Right kidney (tissue), 1 donor: ENCODE measurements around the gene SLC25A48.
"Not testable (repeated sequence)": the region's sequence is repeated elsewhere in the genome, so short reads cannot be mapped to it uniquely, and the experiment has no call there.

ENCODE experiments used
- DNase-seq: peaks from one replicate; pipeline ENCODE4 v3.0.0-alpha.2; 2016

SLC25A48 gene

DNA sequence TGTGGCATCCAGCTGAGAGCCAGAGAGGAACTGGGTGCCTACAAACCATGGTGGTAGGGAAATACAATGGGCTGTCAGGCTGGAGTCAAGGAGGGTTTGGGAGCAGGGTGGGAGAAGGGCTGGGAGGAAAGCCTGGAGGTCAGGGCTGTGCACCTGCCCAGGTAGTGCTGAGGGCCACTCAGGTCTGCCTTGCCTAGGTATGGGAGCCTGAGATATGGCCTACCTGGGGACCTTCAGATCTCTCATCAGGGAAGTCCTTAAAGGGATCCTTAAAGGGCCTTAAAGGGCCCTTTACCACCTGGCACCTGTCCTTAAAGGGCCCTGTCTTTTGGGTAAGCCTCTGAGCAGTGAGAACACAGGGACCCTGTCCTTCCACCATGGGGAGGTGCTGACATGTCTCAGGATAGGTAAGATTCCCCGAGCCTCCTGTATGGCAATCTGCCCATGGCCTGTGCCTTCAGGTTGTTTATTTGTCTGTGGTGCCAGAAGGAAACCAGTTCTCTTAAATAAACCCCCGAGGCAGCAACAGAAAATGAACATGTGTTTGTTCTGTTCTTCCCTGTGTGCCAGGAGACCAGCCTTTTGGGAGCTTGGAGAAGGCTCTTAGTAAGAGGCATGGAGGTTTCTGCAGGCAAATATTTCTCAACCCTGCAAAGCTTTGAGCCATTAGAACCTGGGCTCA lies 23.3 kb downstream of the SLC25A48 start:
- DNase-seq = no peak

DNA sequence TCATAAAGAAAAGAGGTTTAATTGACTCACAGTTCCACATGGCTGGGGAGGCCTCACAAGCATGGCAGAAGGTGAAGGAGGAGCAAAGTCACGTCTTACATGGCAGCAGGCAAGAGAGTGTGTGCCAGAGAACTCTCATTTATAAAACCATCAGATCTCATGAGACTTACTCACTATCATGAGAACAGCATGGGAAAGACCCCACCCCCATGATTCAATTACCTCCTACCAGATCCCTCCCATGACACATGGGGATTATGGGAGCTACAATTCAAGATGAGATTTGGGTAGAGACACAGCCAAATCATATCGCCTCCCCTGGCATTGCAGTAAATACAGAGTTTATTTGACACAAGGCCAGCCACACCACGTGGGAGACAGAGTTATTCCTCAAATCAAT lies 24.7 kb downstream of the SLC25A48 start:
- not testable (repeated sequence) for DNase-seq

DNA sequence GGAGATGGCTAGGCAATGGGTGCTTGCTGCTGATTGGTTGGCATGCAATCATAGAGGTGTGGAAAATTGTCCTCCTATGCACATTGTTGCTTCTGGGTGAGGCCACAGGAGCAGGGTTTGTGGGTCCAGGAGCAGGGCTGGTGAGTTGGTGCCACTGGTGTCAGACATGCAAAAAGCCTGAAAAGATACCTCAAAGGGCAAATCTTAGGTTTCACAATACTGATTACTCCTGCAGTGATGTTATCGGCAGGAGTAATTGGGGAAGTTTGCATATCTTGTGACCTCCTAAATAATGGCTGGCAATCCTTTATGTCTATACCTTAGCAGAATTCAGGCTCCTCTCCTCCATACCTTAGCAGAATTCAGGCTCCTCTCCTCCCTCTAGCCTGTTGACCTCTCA lies 25.2 kb downstream of the SLC25A48 start:
- DNase-seq = no peak

DNA sequence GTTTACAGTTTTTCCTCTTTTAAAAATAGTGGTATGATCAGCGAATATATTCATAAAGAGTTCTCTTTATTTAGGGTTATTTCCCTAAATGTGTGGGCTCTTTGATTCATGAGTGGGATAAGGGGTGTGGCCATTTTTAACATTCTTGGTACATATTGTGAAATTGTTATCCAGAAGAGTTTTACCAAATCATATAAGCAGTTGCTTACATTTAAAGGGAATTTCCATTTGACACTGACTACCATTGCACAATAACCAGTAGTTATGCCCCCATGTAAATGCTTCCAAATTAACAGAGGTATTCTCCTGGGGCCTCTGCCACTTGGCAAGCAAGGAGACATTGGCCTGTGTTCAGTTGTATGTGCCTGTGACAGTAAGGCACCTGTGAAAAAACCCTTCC lies 27.2 kb downstream of the SLC25A48 start:
- DNase-seq = no peak

DNA sequence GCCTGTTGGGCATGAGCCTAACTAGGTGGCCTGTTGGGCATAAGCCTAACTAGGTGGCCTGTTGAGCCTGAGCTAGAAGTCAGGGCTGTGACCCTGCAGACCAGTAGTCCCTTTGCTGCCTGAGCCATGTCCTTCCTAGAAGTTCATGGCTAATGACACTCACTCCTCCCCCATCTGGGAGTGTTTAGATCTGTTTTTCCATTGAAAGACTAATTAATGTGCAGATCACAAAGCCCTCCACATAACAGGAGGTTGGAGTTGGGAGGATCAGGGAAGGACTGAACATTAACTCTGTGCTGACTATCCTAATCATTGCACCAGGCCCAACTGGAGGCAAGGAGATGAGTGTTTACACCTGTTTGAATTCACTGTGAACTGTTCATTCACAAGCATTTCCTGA lies 27.6 kb downstream of the SLC25A48 start:
- DNase-seq = no peak

DNA sequence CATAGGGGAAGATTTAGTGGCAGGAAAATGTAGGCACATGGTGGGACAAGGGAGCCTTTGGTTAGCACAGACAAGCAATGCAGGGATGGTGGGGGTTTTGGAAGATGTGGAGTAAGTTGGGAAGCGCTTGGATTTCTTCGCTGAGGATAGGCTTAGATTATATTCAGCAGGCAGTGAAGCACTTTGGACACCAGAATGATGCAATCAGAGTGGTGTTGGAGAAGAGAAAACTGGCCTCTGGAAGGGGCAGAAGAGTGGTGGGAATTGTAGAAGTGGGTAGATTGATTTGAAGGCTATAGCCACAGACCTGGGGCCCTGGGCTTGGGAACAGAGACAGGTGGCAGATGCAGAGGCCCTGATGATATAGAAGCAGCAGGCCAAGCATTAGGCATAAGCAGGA lies 28.3 kb downstream of the SLC25A48 start:
- DNase-seq = no peak

DNA sequence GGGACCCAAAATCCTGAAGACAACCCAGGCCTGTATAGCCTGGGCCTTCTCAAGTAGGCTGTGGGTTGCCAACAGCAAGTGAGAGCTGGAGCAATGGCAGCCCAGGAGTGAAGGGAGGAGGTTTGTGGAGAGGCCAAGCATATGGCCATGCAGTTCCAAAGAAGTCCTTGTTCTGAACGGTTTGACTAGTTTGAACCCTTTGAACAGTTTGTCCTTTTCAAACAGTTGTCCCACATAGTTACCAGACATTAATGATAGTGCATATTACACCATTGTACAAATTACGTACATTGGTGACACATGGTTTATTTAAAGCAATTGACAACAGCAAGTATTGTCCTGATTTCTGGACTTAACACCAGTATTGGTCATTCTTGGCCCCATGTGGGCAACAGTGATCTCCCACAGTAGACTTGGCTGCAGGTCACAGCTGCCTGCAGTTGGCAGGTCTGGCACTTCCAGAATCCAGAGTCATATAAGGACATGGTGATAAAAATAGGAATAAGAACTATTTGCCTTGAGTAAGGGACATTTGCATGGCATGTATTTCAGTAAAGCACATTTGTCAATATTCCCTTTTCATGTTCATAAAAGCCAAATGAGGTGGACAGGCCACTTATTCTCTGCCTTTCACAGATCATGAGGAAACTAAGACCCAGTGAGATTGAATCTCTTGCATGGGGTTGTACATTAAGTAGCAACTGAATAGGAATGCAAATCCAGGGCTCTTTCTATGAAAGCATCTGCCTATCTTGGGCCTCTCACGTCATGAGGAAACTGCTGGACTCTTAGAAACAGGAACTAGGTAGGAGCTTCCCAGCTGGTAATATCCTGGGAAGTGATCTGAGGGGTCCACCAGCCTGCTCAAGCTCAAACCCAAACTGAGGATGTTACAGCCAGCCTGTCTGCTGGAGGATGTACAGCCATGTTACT lies 30.3 kb downstream of the SLC25A48 start:
- no peak for DNase-seq

DNA sequence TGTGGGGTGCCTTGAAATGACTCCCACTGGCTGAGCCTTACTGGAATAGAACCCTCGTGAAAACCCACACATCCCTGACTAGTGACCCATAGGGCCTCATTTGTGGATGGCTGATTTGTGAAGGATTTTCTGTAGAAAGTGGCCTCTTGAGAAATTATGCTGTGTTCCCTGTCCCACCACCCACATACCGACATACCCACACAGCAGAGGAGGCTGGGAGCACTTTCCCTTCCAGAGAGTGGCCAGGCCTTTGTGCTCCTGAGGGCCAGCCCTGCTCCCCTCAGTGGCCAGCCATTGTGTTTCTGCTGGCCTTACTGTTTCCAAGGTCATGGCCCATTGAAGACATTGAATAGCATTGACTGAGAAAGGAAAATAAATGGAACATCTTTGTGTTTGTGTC lies 31.6 kb downstream of the SLC25A48 start:
- DNase-seq = no peak

DNA sequence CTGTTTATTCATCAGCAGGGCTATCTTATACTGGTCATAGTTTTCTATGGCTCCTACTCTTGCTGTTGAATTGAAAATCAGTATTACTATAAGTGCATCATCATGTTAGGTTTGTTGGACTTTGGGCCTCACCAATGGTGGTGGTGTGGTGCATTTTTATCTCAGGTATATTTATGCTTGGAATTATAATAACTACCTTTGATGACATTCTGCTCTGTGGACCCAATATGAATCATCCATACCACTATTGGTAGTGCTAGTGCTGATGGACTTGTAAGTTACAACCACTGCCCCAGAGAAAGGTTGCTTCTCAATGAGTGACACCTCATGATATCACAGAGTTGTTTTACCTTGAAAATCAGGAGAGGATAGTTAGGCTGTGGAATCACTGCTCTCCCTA lies 33.1 kb downstream of the SLC25A48 start:
- no peak for DNase-seq

DNA sequence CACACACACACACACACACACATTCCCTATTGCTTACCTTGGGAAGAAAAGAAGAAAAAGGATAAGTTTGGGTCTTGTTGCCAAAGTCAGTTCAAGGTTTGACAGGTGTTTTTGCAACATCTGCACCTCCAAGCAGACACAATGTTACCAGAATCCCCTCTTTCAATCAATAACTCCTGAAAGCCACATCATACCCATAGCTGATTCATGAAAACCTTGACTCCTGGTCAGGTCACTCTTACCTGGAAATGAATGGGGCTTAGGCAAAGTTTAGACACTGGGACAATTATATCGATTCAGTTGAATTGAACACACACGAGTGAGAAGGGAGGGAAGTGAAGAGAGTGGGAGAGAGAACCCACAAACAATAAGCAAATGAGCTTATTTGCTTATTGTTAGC lies 34.2 kb downstream of the SLC25A48 start:
- no peak for DNase-seq

DNA sequence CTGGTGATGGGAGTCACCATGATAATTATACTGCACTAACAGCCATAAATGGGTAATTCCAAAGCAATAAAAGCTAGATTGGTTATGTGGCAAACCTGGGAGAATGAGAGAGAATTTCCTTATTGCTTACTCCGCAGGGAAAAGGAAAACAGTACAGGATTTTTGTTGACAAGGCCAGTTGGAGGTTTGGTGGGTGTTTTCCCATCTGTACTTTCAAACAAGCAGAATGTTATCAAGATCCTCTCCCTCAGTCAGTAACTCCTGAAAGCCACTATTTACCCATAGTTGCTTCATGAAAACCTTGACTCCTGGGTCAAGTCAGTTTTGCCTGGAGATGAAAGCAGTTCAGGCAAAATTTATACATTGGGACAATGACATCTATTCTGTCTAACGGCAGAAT lies 34.8 kb downstream of the SLC25A48 start:
- DNase-seq = no peak

DNA sequence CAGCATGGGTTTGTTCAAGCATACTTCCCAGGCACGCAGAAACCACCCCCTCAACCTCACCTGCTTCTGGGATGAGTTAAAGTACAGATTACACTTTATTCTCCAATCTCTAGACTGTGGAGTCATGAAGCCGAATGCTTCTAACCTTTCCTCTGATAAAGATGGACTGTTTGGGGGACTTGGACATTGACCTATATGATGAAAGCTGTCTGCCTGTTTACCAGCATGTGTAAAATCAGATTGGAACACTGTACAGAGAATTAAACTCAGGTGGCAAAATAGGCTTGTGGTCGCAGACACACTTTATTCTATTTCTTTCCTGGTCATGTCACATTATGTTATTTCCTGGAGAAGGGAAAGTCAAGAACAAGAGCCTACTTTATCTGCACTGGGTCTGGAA lies 35.5 kb downstream of the SLC25A48 start:
- no peak for DNase-seq

DNA sequence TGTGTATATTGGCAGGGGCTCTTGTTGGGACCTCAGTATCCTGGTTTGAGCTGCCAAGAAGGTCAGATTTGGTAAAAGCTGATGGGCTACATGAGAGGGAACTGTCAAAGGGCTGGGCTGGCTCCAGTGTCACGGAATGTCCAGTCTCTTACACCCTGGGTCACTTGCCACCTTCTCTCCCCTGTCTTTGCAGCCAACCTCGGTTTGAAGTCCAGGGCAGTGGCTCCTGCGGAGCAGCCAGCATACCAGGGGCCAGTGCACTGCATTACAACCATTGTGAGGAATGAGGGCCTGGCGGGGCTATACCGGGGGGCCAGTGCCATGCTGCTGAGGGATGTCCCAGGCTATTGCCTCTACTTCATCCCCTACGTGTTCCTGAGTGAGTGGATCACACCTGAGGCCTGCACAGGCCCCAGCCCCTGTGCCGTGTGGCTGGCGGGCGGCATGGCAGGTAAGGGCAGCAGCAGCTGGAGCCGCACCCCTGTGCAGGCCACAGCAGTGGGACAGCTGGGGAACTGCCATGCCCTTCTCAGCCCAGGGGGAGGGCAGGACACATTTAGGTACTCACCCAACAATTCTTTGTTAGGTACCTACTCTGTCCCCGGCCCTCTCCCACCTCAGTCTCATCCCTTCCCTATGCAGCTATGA lies 36.9 kb downstream of the SLC25A48 start:
- no peak for DNase-seq

DNA sequence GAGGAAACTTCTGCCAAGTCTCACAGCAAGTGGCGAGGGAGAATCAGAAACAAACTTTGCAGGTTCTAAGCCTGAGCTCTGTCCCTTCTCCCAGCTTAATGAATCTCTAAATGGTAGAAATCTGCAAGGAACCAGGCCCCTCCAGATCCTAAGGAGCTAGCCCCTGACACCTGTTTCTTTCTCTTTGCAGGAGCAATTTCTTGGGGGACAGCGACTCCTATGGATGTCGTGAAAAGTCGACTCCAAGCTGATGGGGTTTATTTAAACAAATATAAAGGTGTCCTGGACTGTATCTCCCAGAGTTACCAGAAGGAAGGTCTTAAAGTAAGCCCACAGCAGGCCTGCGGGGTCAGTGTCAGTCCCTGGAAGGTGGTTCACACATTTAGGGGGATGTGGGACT lies 39.4 kb downstream of the SLC25A48 start:
- no peak for DNase-seq

DNA sequence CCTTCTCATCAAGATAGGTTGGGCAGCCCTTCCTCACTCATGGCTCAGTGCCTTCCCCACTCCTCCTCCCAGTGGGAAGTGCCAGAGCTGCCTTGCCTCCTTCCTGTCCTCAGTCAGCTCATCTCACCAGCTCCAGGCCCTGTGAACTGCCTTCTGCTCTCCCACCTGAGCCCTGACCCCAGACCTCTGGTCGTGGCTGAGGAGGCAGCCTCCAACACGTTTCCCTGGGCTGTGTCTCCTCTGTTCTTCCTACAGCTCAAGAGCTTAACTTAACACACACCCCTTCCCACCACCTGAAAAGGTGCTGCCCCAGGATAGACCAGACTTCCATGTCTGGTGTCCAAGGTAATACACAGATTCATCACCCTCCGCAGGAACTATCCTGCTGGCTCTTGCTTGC lies 40.0 kb downstream of the SLC25A48 start:
- no peak for DNase-seq

DNA sequence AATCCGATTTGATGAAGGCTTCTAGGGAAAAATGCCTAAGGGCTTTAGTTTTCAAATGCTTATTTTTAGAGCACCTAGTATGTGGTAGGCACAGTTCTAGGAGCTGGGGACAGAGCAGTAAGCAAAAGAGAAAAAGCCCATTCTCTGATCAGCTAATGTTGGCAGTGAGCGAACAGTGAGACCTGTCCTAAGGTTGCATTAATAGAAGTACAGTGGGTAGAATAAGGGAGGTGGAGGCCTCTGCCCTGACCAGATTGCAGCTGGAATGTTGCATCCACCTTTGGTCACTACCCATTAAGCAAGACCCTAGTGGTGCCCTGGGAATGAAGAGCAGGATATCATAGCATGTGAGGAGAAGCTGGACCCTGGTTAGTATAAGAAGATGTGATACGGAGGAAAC lies 41.1 kb downstream of the SLC25A48 start:
- no peak for DNase-seq

DNA sequence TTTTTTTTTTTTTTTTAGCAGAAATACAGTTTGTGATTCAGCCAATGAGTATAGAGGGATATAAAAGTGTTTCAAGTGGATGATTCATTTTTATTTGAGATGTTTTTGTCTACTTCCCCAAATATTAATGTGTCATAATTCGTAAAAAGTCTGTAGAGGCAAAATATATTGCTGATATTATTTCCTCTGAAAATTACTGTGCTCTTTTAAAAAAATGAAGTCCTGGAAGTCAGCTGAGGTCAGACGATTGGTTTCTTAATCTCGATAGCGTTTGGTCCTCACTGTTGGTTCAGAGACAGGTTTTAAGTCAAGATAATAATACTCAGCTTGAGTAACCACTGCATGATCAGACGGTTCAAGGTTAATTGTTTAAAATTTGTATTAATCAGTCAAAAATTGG lies 41.7 kb downstream of the SLC25A48 start:
- DNase-seq = no peak

DNA sequence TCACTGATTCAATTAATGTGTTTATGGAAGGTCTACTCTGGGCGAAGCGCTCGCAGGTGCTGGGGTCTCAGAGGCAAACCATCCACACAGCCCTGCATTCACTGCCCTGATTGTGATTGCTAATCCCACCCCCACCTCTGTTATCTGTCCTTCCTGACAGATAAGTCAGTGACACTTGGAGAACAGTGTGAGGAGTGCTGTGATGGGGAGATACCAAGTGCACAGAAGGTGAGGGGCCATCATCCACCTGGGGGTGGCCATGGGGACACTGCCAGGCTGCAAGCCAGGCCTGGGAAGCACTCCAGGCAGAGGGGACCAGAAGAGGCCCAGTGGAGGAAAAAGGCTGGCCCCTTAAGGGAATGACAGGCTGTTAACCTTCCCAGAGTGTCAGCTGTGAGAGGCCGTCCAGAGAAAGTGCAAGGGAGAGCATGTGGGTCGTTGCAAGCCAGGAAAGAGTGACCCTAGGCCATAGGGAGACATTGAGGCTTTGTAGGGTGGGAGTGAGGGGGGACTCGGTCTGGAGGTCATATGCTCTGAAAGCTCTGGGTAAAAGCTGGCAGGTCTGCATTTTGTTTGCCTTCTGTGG lies 43.2 kb downstream of the SLC25A48 start:
- no peak for DNase-seq

DNA sequence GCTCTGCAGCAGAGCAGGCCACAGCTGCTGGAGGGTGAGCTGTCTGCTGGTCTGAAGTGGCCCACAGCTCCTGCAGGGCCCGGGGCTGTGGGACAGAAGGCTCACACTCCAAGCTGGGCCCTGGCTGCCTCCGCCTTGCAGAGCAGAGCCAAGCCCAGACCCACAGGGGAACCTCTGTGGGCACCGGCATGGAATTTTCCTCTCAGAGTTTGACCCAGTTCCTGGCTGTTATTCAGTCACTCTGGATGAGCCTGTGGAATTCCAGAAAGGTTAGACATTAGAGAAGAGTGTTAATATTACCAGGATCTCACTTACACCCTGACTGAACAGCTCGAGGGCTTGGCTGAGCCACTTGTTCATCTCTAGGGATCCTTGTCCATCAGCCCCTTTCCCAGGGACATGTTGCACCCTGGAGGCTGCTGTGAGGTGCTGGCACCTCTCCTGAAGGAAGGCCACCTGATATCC lies 43.7 kb downstream of the SLC25A48 start:
- DNase-seq = peak; percentile 35

DNA sequence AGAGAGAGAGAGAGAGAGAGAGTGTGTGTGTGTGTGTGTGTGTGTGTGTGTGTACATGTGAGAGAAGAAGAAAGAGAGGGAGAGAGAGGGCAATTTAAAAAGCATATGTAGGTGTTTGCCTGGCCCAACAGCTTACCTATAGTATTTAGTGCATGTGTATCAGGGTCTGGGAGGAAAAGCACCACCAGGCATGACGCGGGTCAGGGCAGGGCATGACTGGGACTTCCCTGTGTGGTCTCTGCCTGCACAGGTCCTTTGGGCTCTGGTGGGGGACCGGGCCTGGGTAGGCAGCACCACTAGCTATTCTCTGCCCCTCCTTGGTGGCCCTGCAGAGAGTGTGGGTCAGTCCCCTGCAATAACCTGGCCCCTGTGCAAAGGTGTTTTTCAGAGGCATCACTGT lies 45.1 kb downstream of the SLC25A48 start:
- DNase-seq = no peak

DNA sequence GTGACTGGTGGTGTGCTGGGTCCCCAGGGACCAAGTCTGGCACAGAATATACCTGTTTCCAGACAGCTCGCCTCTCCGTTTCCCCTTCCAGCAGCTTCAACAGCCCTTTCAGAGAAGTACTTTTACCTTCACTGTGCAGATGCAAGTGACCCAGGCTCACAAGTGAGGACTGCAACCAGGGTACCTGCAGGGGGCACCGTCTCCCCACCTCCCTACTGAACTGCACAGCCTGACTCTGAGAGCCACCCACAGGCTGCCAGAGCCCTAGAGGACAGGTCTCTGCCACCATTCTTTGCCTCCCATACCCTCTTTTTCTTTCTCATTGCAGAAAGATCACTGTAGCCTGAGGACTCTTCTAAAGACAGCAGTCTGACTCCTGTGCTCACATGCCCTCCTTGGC lies 45.8 kb downstream of the SLC25A48 start:
- DNase-seq = no peak

DNA sequence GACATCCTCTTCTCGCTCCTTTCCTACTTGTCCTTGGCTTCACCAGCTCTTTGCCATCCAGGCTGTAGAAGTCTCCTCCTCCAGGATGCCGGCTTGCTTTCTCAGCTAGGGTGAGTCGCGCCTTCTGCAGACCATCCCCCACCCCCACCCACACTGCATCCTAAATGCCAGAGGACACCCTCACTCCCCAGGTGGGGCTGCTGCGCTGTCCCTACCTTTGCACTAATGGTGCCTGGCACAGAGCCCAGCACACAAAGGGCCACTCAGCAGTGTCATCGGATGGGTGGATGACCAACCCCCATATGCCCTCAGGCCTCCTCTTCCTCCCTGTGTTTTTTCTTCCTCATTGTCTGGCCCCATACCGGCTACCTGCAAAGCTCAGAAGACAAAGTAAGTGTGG lies 46.3 kb downstream of the SLC25A48 start:
- no peak for DNase-seq

DNA sequence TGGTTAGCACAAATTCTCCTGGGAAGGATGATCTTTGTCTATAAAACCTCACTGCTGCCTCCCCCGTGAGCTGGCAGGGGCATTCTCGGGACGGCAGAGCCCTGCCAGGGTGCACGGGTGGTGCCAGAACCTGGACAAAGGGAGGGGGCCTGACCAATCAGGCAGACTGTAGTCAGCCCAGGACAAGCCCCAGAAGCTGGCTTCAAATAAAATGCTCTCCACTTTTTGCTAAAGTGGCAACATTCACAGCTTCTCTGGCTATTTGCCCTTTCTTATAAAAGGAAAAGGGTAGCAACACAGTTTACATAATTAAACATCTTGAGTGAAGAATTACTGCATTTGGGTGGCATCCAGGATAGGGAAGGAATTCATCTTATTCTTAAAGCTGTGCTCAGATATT lies 46.8 kb downstream of the SLC25A48 start:
- DNase-seq = no peak
